Cerebellar cortex (tissue), 1 donor: Measurements from ENCODE around the gene KIZ.
A peak's percentile ranks its signal among the peaks of the same experiment; 100 is the strongest.
"Not testable (repeated sequence)": the region's sequence is repeated elsewhere in the genome, so short reads cannot be mapped to it uniquely, and the experiment has no call there.

Source experiments
- DNase-seq: peaks from one replicate; pipeline ENCODE4 v3.0.0-alpha.2; 2015; ENCODE audit warnings: low spot score

KIZ gene

DNA sequence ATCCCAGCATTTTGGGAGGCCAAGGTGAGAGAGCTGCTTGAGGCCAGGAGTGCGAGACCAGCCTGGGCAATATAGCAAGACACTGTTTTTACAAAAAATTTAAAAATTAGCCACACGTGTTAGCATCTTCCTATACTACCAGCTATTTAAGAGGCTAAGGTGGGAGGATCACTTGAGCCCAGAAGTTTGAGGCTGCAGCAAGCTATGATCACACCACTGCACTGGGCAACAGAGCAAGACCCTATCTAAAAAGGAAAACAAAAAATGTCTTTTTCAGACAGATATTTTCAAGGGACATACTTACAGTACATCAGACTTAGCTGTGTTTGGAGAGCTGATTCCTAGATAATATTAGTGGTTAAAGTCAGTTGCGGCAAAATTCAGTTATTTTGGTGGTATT is 104.3 kb downstream of the KIZ start:
- DNase-seq: no peak

DNA sequence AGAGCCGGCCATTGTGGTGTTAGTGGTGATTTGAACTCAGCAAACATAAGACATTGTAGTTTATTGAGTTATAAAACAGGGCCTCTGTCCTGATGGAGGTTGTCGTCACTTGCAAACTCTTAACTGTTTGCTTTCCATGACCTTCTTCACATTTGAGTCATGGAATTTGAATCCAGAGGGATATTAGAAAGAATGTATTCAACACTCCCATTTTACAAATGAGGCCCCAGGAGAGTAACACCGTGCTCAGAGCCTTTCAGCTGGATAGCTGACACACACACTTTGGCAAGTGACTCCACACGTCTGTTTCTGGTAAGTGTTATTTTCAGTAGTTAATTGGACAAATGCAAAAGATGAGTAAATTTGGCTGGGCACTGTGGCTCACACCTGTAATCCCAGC is 104.8 kb downstream of the KIZ start:
- DNase-seq: no peak

- DNase-seq: no peak
Observed at GRCh38 chr20:21232546-21233280, 106.8 kb downstream of the KIZ start.

- no peak for DNase-seq
Observed at GRCh38 chr20:21234324-21234723, 108.4 kb downstream of the KIZ start.

- peak; percentile 25 for DNase-seq
Observed at GRCh38 chr20:21234806-21235483, 109.1 kb downstream of the KIZ start.

DNA sequence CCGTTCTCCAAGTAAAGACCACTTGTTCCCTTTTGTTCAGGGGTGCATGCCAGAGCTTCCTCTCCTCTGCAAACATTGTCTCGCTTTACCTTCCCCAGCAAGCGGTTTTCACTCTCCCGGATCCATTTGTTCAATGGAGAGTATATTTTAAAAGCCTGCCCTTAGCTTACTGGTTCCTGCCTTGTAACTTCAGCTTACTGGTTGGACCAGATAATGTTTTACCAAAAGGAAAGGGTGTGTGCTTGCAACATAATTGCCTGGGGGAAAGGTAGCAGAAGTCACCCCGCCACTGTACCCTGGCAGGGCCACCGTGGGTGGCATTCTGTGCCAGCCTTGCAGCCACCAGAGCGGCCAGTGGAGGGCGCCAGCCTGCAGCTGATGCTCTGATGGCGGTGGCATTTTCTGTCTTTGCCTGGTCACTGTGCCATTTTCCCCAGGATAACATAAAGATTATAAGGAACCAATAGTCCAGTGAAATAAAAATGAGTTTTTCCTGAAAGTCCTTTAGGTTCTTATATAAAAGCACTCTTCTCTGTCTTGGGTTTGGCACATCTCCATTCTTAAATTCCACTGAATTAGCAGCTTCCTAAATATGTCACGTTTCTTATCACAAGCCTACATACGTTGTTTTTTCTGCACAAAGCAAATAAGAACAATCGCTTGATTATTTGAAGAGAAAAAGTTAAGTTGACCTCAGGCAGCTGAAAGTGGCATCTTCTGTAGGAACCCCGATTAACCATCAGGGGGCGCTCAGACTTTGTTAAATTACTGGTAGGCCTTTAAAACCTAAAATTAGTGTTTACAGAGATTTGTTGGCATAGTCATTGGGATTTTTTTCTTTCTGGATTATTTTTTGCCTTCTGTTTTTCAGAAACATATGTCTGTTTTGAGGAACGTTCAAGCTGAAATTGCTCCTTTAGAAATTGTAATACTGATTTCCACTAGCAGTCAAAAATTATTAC is 109.9 kb downstream of the KIZ start:
- DNase-seq: peak; percentile 67

DNA sequence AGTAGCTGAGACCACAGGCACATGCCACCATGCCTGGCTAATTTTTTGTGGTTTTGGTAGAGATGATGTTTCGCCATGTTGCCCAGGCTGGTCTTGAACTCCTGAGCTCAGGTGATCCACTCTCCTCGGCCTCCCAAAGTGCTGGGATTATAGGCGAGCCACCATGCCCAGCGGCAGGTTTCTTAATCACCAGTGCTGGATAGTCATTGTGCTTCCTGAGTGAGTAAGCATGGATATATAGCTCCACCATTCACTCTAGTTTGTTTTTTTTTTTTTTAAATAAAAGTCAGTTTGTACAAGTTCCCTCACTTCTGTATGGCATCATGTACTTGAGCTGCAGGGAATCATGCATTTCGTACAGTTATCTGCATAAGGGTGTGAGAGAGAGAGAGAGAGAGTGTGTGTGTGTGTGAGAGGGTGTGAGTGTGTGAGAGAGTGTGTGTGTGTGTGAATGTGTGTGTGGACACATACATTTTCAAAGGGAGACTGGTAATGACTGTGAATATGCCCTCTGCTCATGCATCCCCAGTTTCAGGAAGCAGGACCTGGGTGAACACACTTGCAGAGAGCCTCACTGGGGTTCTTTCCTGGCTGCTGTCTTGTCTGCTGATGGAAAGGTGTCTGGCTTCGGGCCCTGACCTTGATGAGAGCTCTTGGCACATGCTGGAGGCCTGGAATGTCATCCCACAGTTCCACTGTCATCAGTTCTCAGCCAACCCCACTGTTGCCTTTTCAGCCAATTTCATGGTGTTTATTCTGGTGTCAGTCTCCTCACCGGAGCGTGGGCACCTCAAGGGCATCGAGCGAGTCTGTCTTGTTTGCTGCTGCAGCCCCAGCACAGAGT is 112.3 kb downstream of the KIZ start:
- no peak for DNase-seq

DNA sequence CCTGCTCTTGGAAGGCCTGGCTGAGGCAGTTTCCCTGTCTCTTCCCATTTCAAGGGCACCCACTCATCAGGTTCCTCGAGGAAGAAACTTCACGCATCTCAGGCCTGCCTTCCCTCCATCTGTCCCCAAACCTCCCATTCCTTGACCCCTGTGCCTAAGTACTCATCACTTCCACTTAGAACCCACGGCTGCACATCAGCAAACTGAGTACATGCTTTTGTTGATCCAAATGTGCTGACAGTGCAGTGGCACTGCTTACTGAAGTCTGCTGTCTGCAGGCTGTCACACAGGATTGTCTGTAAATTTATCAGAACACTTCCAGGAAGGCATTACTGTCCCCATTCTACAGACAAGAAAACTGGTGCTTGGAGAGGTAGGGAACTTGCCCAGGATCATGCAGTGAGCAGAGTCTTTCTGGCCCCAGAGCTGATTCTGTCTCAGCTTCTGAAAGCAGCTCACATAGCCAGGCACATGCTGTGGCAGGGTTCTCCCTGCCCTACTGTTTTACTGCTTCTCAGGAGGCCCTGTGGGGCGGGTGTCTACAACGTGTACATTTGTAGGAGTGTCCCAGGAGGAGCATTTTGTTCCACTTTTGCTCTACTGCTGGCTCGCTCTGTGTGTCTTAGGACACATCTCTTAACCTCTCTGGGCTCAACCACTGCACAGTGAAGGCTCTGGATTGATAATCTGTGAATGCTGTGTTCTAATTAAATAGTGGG is 113.1 kb downstream of the KIZ start:
- DNase-seq: no peak

GRCh38 chr20:21240394-21240793 is 114.5 kb downstream of the KIZ start:
- no peak for DNase-seq

DNA sequence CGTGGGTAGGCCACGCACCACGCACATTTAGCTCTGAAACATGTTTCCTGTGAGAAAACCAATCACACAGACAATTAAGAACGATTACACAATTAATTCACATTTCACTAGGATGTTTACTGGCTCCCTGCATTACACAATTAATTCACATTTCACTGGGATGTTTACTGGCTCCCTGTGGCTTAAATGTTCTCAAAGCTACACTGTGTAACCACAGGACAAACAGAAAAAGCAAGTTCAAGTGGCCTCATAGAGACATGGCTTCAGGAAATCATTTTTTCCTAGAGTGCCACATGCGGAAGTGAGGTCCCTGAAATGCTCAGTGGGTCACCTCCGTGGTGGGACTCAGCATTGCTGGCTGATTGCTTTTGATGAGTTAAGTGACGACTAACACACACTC is 115.5 kb downstream of the KIZ start:
- DNase-seq: no peak

- DNase-seq: no peak
Observed at GRCh38 chr20:21243811-21244210, 117.9 kb downstream of the KIZ start.

- DNase-seq: no peak
Observed at GRCh38 chr20:21244808-21245207, 118.9 kb downstream of the KIZ start.

DNA sequence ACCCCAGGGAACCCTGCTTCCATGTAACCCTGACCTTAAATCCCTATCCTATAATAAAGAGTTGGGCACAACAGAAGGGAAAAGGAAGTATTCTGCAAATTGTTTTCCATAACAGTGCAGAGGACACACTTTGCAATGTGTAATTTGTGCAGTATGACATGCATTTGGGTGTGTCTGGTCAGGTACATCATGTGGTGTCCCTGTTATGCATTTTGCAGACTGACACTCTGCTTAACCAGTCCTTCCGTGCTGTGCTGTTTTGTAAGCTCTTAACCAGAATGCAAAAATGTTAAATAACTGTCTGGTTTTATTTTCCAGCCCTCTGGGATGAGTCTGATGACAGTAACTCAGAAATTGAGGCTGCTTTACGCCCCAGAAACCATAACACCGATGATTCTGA is 120.3 kb downstream of the KIZ start:
- no peak for DNase-seq

DNA sequence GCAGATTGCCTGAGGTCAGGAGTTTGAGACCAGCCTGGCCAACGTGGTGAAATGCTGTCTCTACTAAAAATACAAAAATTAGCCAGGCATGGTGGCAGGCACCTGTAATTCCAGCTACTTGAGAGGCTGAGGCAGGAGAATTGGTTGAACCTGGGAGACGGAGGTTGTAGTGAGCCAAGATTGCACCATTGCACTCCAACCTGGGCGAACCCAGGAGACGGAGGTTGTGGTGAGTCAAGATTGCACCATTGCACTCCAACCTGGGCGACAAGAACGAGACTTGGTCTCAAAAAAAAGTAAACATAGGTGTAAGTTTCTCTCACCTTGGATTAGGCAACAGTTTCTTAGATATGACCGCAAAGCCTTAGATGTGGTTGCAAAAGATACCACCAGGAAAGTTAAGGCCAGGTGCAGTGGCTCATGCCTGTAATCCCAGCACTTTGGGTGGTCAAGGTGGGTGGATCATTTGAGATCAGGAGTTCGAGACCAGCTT is 121.8 kb downstream of the KIZ start:
- not testable (repeated sequence) for DNase-seq

DNA sequence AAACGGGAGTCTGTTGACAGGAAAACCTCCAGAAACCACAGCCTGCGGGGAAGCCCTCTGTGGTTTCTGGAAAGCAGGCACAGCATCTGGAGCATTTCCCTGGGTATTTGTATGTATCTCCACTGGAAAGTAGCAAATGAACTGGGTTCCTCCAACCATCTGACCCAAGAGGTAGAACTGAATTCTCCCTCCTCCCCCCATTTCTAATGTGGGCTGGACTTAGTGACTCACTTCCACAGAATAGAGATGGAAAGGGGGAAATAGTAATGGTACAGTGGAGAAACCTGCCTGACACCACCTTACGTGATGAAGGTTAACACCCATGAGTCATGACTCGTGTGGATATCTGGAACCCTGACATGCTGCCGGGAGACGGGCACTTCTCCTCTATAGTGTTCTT is 125.4 kb downstream of the KIZ start:
- DNase-seq: no peak

- no peak for DNase-seq
Observed at GRCh38 chr20:21257192-21257591, 131.3 kb downstream of the KIZ start.

DNA sequence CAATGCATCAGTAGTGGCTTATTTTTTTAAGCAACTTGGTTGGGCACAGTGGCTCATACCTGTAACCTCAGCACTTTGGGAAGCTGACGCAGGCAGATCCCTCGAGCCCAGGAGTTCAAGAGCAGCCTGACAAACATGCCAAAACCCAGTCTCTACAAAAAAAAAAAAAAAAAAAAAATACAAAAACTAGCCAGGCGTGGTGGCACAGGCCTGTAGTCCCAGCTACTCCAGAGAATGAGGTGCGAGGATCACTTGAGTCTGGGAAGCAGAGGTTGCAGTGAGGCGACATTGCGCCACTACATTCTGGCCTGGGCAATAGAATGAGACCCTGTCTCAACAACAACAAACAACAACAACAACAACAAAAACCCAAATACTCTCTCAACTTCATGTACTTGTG is 132.5 kb downstream of the KIZ start:
- DNase-seq: no peak

- no peak for DNase-seq
Observed at GRCh38 chr20:21259346-21259745, 133.5 kb downstream of the KIZ start.

DNA sequence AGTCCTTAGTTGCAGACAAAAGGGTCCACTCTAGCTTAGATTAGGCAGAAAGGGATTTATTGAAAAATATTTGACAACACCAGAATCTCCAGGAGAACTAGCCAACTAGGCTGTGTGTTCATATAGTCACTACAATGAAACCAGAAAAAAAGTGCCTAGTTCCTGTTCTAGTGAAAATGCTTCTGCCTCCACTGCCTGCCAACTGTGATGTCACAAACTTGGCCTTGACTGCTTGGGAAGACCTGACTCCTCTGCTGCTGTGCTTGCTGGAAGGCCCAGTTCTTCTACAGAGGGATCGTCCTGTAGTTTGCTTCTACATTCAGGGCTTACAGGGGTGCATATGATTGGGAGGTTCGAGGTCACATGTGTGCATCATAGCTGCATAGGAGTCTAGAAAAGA is 136.9 kb downstream of the KIZ start:
- DNase-seq: no peak

DNA sequence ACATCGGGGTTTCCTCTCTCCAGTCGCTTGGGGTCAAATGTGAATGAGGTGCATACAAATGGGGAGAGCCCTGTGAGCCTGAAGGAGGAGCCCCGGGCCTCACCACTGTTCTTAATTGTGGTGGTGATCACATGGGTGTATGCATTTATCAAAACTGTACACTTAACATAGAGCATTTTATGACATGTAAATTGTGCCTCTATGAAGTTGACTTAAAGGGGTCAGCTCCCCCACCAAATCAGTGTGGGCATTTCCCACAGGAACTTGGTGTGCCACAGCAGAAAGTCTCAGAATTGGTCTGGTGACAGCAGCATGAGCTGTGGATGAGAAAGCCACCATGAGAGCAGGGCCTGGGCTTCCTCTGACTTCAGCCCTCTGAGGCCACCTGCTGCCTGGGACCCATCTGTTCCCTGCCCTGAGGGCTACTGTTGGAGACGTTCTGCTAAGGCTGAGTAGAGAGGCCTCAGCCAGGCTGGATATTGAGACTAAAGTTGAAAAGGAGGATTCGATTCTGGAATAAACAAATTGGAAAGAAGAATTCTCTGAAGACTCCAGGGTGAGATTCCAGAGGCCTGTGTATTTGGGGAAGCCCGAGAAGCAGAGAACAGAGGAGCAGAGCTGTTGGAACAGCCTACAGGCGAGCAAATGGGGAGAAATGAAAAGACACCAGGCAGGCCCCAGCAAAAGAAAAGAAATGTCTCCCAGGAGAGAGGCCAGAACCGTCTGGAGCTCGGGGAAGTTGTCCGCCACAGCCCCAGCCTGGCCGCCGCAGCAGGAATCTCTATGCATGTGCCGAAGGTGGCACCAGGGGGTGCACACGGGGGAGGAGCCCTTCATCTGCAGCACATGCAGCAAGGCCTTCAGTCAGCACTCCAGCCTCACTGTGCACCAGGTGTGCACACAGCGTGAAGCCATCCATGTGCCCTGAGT is 139.6 kb downstream of the KIZ start:
- DNase-seq: peak; percentile 28
